GM21529 (cell line): Measurements from ENCODE around the gene PIP5K1B.

Experiments used
- ATAC-seq: cut with Tn5 transposase; IDR thresholded peaks from one replicate; pipeline ENCODE4 v1.9.1; 2021; ENCODE audit not compliant: unreplicated experiment

Gene PIP5K1B

DNA sequence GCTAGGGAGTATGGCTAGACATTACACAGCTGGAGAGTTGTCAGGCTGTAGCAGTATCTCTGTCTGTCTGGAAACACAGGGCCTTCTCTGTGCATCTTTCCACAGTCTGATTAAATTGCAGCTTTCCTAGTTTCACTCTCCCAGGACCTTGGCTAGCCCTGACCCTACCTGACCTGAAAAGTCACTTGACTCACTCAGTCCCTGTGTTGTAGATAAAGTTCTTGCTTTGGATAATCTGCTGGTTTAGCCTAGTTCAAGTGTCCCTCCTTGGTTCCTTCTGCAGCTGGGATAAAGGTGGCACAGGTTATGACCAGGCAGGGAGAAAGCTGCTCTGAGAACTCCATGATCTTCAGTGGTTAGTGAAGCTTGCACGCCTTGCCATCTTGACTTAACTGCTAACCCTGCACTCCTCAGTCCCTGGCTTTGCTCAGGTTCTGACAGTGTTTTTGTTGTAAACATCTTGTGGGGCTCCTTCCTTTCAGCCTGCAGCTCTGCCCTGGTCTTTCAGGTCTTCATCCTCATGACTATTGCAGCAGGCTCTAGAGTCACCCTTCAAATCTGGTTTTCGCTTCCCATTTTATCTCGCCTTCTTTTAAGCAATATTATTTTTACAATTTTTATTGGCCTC lies 101.0 kb downstream of the PIP5K1B start:
- no peak for ATAC-seq

DNA sequence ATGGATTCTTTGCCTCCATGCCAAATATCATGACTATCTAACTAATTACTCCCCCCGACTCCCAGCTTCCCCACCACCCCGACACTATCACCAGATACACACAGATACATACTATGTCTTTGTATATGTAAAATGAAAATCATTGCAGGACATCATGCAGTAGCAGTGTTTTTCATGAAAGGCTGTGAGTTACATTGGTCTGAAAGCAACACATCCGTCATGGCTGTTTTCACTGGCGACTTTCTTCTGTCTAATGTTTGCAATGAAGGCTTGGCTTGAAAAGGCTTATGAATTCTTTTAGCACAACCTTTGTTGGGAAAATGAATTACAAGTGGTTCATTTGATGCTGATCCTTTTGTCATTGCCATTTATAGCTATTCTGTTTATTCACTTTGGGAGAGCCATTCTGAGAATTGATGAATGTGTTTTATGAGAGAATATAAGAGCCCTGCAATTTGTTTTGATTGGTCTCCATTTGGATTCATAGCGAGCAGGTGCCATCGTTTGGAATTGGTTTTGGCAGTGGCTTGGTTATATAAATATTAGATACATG lies 103.4 kb downstream of the PIP5K1B start:
- no peak for ATAC-seq

DNA sequence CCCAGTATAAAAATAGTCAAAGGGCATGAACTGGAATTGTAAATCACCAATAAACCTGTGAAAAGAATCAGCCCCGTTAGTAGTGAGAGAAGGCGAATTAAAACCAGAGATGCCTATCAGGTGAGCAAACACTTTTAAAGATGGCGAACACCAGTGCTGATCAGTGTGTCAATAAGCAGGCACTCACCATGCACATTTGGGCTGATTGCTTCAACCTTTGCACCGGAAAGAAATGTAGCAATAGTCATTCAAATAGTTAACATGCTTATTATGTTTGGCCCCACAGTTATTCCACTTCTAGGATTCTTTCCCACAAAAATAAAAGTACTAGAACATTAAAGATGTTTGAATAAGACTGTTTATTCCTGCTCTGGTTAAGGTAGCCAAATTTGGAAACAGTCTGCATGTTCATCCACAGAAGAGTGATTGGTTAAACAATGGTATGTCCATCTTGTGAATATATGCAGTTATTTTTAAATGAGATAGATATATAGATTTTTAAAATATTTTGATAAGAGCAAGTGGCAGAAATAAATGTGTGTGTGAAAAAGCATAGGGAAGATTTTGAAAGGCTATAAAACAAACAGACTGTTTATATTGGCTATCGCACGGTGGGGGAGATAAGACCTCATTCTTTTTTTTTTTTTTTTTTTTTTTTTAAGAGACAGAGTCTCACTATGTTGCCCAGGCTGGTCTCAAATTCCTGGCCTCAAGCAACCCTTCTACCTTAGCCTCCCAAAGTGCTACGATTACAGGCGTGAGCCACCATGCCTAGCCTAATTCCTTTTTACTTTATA lies 112.2 kb downstream of the PIP5K1B start:
- no peak for ATAC-seq

DNA sequence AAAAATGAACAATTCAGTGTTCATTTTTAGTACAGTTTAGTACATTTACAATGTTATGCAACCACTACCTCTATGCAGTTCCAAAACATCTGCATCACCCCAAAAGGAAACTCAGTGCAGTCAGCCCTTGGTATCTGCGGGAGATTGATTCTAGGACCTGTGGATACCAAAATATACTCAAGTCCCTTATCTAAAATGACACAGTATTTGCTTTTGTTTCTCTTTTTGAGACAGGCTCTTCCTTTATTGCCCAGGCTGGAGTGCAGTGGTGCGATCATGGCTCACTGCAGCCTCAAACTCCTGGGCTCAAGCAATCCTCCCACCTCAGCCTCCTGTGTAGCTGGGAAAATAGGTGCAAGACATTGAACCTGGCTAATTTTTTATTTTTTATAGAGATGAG lies 114.0 kb downstream of the PIP5K1B start:
- no peak for ATAC-seq

DNA sequence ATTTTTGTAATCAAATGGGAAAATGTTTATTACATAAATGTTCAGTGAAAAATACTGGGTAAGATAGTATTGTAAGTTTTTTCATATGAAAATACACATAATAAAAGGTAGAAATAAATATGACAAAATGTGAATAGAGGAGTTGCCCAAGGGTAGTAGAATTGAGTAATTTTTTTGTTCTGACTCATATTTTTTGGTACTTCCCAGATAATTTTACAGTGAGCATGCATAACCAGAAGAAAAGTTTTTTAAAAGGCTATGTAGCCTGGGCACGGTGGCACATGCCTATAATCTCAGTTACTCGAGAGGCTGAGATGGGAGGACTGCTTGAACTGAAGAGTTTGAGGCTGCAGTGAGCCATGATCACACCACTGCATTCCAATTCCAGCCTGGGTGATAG lies 116.9 kb downstream of the PIP5K1B start:
- ATAC-seq: no peak

DNA sequence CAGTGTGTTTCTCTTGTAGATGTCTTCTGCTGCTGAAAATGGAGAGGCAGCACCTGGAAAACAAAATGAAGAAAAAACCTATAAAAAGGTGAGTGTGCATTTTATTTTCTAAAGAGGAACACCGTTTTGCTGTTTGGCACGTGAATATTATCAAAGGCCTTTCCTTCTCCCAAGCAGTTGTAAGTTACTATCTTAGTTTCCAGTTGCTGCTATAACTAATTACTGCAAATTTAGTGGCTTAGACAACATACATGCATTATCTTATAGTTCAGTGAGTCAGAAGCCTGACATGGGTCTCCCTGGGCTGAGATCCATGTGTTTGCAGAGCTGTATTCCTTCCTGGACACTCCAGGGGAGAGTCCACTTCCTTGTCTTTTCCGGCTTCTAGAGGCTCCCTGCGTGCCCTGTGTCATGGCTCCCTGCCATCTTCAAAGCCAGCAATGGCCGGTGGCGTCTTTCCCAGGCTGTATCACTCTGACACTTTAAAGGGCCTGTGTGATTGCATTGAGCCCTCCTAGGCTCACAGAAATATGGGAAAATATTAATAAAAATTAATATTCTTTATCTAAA lies 117.6 kb downstream of the PIP5K1B start:
- ATAC-seq: no peak

DNA sequence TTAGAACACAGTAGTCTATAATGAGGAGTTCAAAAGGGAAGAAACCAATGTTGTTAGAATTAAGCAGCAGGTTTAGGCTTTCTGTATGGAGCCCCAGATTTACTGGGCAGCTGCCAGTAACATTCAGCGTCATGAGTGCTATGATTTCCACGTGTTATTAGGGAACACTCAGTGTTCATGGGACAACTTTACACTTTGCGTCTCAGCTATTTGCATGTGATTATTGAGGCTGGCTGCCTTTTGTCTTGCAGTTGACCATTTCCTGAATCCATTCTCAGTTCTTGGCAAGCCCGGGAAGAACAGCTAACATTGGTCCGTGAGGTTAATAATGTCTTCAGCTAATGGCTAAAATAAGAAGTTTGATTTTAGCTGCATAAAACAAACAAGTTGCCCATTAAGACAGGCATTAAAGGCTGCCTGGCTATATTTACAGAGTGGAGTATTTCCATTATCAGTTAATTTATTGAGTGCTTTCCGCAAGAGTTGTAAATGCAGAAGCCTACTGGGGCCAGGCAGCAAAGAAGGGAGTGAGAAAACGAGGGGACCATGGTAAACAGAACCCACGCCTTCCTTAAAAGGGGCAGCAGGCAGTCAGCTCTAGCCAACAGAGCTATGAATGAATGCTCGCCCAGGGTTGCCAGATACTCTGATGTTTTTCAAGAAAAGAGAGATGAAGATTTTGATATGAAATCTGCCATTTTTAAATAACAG lies 120.9 kb downstream of the PIP5K1B start:
- ATAC-seq: no peak

DNA sequence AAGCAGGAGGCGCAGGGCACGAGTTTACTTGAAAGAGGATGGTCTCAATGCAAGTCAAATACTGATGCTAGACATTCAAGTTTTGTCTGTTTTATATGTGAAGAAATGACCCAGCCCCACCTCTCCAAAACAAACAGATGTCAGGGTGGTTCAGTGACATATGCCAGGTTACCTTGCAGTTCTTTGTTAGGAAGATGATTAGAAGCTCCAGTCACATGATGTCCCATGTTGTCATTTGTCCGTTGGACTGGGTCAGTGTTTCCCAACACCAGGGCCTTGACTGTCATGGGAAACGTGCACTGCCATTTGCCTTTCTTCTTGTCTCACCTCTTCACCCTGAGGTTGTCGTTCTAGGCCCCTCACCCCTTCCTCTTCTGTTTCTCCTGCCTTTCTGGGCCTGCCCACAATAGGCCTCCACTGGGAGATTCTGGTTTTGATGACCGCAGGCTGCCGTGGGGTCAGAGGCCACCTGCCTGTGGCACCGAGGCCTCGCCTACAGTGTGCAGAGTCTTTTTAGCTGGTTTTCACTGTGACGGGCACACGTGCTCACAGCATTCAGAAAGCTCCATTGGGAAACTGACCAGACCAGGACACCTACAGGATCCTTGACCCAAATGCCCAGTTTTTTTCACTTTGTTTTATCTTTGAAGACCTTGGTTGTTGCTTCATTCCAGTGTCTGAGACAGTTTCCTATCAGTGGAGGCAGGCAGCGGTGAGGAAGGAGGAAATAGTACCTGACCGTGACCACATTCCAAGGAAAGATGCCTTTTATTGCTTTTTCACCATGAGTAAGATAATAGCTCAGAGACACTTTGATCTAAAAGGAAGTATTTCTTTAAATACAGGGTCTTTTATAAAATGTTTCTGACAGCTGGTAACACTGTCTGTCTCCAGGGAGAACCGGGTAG lies 123.1 kb downstream of the PIP5K1B start:
- no peak for ATAC-seq

DNA sequence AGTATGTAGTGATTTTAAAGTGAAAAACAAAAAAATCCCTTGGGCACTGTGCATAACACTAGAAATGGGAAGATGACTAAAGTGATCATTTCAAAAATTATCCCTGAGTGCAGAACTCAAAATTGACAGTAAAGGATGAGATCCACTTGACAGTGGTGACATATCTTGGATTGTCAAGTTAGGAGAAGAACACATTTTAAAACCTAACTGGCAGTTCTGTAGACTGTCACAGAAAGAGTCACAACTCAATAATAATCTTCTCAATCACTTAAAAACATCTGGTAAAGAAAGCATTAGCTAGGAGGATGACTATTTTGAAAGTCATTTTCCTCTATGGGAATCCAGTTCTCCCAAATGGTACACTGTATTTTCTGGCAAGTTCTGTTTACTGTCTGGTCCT lies 127.1 kb downstream of the PIP5K1B start:
- no peak for ATAC-seq

DNA sequence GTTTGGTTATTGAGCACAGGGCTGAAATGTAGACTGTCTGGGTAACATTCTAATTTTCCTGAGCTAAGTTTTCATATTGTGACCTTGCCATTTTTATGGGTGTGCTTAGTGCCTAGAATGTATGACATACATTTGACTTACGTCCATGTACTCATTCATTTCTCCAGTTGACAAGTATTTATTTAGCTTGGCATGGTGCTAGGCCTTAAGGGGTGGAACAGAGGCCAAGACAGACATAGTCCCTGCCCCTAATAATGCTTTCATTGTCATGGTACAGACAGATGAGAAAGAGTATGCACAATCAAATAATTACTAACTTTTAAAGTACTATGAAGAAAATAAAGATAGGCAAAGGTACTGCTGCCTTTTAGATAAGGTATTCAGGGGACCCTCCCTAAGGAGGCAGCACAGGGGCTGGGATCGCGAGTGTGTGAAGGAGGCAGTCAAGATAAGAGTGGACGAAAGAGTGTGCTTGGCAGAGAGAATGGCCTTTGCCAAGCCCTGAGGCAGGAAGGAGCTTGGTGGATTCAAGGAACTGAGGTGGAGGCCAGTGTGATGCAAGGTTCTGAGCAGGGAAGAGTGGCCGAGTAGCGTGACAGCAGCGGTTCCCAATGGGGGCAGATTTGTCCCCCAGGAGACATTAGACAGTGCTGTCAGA lies 128.0 kb downstream of the PIP5K1B start:
- no peak for ATAC-seq

DNA sequence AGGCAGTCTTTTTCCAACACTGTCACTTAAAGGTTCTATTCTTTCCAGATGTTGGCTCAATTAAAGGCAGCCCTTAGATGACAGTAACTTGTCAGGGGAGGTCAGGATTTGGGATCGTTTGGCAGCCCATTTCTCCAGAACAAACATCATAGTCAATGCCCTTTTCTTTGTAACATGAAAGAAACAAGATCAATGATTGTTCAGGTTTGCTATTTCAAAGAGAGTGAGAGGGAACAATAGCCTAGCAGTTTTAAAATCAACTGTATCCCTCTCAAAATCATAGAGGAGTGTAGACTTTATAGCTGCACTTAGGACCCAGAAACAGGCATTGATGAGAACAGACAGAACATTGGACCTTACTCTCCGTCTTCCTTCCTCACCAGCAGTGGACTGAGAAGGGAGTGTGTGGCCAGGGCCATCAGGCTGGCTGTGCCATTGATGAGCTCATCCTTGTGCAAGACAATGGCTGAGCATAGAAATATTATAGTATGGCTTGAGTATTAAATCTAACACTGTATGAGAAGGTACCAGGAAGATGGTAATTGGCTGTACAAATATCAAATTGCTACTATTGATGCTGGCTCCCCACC lies 130.0 kb downstream of the PIP5K1B start:
- no peak for ATAC-seq

DNA sequence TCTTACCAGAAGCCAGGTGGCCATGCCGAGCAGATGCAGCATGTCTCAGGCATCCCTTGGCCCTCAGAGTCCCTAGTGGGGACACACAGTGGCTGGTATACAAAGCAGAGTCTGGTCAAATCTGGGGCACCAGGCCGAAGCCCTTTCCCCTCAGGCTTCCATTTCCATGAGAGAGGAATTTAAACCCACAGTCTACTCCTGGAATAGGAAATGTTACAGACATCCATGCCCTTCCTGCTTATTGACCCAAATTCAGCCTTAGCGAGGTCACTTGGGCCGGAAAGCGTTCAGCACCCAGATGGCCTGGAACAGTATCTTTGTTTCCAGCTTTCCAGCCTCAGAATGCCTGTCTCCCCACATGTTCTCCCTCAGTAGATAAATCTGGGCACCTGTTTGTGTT lies 131.7 kb downstream of the PIP5K1B start:
- ATAC-seq: no peak

DNA sequence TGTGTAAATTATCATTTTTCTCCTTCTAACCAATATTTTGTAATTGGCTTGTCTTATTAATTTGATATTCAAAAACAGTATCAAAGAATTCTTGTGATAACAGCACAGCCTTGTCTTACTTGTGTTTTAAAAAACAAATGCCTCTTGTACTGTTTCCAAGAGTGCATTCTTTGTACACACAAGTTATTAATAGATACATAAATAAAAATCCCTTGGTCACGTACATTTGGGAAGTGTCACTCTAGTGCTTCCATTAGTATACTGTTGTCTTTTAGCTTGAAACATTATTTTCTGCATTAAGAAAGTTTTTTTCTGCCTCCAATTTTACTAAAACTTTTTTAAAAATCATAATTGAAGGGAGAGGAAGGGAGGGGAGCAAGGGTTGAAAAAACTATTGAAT lies 133.2 kb downstream of the PIP5K1B start:
- ATAC-seq: no peak

DNA sequence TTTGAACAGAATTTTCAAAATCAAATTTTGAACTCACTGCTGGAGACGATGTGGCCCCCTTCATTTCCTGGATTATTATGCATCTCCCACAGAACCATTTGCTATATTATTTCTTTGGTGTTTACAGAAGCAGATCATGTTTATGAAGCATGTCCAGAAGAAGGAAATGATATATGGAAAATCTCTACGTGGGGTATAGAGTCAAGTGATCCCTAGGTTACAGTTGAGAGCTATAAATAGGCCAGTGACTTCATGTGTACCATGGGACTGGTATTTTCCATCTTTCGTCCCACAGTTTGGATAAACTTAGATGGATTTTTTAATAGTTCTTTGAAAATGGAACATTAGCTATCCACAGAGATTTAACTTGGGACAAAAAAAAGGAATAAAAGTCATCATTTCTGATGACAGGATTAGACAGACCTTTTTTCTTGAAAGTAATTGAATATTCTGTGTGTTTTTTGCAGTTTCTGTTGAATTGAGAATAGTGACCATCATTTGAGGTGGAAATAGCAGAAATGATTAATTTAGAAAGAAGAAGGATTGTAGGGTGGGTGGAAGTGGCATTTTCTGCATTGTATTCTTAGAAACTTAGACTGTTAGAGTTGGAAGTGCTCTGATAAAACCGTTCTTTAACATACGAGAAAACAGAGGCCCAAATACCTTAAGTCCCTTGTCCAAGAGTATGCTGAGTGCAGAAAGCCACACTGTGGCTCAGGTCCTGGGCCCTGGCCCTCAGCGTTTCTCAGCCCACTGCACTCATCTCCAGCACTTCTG lies 136.4 kb downstream of the PIP5K1B start:
- ATAC-seq: no peak

DNA sequence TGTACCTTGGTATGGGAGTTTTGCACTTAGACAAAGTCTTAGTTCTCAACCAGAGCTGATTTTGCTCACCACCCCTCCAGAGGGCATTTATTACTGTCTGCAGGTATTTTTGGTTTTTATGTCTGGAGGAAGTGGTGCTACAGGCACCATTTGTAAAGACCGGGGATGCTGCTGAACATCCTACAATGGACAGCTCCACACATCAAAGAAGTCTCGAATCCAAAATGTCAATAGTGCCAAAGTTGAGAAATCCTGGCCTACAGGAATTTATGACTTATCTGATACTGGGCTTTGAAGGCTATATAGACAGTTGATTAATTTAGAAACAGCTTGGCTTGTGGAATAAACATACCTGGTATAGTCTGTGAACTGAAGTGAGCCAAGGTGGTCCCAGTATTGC lies 137.5 kb downstream of the PIP5K1B start:
- ATAC-seq: no peak

DNA sequence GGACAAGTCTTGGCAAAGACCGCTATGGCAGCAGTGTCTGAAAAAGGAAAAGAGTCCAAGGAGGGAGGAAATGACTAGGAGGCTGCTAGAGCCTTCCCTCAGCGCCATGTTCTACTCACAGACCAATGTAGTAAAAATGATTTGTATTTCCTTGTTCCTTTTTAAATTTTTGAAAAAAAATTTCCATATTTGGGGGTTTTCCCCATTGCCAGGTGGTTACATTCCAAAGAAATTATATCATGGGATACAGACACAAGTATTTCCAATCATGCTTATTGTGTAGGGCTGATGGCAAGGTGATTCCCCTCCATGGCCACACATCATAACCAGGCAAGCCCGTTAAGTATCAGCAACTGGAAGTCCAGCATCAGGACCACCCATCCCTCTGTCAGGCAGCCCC lies 138.2 kb downstream of the PIP5K1B start:
- no peak for ATAC-seq

DNA sequence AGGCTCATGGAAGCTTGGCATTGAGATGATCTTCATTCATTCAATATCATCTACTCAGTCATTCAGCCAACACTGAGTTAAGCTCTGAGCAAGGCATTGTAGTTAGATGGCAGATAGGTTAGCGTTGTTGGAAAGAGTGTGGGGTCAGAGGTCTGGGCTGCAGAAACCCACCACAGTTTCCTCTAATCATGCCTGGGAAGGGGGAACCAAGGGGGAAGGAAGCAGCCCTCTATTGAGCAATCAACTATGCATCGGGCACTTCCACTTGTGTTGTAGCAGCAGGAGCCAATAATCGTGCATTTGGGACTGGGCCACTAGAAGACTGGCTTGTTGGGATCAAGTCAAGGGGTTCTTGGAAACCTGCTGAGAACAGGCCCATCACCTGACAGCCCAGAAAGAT lies 139.1 kb downstream of the PIP5K1B start:
- ATAC-seq: no peak

DNA sequence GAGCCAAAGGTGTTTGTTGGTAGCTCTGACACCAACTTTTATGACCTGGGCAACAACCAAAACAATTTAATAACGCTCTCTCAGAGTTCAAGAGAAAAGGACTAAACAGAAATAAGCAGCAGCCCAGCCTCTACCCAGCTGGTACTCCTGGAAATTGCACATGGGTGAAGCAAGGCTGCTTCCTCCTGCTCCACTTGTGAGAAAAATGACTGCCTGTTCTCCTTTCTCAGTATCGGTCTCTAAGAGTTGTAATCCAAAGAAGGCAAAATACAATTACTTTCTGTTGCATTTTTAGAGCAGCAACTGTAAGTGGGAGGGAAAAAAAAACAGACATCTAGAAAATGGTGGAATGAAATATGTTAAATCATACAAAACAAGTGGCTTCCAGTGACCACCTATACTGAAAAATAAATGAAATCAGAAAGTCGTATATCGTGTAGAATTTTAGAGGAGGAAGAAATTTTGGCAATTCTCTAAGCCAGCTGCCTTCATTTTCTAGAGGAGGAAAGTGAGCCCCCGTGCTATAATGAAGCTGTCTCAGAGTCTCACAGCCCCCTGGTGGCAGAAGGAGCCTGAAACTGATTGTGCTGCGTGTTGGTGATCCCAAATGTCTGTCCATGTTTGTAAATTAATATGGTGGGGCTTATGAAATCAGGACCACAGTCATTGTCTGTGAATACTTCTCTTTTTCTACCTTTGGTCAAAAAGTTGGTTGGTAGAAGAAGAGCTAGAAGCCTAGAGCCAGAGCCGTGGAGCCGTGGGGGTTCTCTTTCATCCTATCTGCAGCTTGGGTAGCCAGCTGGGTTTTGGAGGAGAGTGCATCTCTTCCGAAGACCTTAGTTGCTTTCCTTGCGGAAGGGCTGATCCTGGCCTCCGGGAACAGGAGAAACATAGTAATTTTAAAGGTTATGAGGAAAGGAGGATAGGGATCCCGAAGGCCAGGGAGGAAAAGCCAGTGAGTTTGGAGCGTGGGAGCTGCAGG lies 139.9 kb downstream of the PIP5K1B start:
- peak; percentile 73 for ATAC-seq
